Dermis microvascular lymphatic vessel endothelial cell (primary cell): ENCODE data around the gene MORC4. TPM values are rescaled to one million over a fixed set of nuclear protein-coding genes. Genes with fewer than 3 reads are reported as not detected.
"Not testable (repeated sequence)": the region's sequence is repeated elsewhere in the genome, so short reads cannot be mapped to it uniquely, and the experiment has no call there.

Source experiments
- DNase-seq, 2 donors: peaks; one replicate each; pipeline versions ENCODE4 v3.0.0 to v3.0.0-alpha.2; 2010; ENCODE audit warnings: low read depth in 2 of 2
- total RNA-seq: library from RNA; depleted of rRNA; stranded (reverse); fragments of >200 nt; gene quantifications from 2 replicates; pipeline ENCODE4 v1.2.1, GENCODE V29; 2014

Gene MORC4
- total RNA-seq = 6.6 and 6.8 TPM in 2 replicates

DNA sequence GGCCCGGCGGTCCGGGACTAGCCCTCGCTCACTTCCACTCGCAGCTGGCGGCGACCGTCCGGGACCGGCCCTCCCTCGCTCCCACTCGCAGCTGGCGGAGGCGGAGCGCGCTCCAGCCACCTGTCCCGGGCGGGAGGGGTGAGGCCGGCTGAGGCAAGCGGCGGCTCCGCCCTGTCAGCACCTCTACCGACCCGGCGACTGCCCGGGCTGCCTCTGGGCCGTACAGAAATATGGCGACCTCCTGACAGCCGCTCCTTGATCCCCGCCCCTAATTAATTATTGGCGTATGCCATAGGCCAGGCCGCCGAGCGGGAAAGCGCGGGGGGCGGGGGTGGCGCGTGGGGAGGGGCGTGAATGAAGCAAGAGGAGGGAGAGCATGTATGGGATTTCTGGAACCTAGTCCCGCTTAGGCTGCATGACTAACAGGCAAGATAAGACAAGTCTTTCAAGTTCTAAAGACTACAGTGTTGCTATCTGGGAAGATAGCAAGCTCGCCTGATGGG is at the start of gene MORC4:
TSS of gene MORC4 (minus strand) at position 200 of the 503 bp plus-strand sequence. CDS start 243 bp downstream, outside the sequence.
- peak; percentile 28 to 69 for DNase-seq

DNA sequence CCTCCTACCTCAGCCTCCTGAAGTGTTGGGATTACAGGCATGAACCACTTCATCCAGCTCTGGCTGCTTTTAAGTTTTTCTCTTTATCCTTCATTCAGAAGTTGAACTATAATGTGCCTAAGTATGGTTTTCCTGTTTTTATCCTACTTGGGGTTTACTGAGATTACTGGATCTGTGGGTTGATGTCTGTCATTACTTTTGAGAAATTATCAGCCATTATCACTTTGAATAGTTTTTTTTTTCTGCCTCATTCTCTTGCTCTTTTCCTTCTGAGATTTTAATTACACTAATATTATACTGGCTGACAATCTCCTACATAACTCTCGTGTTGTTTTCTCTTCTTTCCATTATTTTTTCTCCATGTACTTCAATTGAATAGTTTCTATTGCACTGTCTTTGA is 47.6 kb upstream of the MORC4 start:
- DNase-seq = no peak

DNA sequence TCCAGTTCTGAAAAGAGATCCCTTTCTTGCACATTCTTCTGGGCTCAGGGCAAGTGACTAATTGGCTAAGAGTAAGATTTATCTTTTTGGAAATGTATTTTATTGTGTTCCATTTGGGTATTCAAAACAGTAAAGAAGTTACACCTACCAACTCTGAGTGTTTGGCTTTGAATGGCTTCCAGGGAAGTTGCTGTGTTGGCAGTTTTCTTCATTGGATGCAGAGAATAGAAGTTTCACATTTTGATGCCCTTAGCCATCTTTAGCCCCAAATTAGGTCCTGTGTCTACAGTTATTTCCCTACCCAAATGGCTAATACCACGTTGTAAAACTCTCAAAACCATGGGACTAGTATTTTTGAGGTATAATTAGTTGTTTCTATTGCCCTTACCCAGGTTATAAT is 29.7 kb upstream of the MORC4 start:
- no peak for DNase-seq

DNA sequence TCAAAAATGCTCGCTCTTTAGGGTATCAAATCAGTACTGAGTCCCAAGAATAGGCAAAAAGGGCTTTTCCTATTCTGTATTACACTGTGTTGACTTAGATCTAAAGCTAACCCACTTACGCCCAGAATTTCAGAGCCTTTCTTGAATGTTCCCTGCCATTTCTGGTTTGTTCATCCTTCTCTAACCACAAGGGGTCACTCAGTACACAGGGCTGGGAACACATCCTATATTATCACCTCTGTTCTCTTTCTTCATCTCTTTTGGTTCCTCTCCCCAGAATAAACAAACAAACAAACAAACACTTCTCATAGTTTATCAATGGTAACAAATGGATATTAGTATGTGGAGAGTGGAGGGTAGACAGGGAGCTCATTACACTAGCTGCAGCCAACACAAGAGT is 25.5 kb upstream of the MORC4 start:
- peak; percentile 11 to 31 for DNase-seq

DNA sequence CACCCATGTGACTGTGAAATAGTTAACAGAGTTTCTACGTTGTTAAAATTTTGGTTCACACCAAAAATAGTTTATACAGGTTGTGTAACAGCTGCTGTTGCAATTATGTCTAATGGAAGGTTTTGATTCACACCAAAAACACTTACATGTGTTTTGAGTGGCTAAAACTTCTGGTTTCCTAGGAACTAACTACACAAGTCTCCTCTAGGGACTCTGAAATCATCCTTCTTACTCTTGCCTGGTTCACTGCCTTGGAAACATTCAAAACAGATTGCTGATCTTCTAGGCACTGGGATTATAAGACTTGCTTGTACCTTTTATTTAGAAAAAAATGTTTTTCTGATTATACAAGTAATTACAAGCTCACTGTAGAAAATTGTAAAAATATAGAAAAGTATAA is 14.9 kb upstream of the MORC4 start:
- DNase-seq = no peak

DNA sequence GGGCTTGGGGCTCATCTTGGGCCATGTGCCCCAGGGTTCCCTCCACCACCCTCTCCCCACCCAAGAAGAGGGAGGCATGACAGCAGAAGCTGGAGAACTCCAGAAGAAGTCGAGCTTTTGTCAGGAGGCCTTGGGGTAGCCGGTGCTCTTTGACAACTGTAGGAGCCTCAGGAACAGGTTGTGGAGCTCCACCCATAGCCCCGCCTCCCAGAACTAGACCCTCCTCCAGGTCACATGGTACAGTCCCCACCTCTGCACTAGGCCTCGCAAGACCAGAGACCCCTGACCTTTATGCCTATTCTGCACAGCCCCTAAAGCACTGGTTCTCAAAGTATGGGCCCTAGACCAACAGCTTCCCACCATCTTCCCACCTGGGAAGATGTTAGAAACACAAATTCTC is 8.0 kb upstream of the MORC4 start:
- no peak for DNase-seq

DNA sequence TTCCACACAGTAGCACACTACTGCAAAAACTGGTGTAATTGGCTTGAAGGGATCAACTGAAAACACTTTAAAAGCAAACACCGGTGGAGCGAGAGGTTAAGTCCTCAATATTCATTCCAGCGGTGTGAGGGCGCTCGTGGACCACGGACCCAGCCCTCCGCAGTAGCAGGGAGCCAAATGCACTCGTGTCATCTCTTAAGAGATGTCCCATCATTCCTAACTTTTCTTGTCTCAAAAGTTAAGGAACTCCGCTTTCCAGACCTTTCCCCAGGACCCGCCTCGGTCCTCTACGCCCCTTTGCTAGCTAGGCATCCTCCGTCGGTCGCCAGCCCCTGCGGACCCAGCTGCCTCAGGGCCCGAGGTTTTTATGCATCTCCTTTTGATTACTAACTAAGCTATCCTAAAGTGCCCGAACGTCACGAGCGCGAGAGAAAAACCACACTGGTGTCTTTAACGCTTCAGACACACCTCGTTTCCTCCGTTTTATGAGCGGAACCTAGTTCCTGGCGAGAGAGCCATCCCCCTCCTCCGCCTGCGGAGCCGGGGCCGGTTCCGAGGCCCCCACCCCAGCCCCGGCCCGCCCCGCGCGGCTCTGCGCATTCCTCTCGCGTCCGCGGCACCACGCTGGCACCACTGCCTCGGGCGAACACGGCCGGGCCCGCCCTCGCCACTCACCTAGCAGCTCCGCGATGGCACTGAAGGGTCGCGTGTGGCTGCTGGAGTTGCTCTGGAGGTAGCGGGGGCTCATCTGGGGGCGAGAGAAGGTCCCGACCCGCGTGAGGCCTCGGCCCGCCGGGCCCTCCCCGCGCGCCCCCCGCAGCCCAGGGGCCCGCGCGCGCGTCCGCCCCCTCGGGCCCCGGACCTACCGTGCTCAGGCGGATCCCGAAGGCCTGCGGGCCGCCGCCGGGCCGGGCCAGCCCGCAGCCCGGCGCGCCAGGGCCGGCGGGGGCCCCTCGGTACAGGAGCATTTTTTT is 723 bp downstream of the MORC4 start:
- DNase-seq = peak in 1 of 2 donors; percentile 44

DNA sequence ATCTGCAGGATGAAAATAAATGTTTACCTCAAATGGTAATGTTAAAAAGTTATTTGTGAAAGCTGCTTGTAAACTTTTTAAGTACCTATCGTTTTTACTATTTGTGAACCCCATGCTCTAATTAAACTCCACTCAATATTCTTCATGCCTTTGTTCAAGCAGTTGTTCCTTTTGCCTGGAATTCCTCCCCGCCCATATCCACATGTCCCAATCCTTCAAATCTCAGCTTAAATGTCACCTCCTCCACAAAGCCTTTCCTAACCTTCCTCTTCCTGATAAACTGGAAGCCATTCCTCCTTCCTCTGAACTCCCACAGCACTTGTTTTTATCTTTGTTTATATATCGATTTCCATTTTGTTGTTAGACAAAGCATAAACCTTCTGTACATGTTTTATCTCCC is 2.4 kb downstream of the MORC4 start:
- DNase-seq = no peak

DNA sequence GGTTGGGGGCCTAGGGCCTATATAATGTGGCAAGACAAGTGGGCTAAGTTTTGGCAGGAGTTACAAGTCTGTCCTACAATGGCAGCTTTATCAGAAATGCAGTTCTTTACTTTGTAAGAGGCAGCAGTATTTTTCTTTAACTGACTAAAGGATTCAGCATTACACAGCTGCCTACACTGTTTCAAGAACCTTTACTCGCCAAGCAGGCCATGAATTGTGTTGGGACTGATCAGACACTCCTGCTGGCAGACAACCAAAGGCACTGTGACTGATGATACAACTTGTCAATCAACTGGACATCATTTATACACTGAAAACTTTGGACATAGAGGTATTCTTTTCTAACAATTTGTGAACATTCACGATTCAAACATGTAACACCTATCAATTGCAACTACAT is 4.3 kb downstream of the MORC4 start:
- DNase-seq = no peak

DNA sequence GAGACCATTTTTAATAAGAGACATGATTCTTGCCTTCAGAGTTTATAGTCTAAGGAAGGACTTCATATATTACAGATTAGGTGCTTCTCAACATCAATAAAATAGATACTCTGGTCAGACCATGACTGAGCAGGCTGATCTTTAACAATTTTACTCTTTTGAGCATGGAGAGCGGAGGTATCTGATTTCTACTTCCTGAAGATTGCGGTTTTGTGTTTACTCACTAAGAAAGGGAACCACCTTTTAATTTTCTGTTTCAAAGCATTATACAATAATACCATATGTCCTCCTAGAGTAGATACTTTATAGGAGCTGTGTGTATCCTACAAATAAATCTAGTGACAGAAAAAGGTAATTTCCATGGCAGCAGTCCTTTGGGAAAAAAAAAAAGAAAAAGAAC is 12.5 kb downstream of the MORC4 start:
- no peak for DNase-seq

DNA sequence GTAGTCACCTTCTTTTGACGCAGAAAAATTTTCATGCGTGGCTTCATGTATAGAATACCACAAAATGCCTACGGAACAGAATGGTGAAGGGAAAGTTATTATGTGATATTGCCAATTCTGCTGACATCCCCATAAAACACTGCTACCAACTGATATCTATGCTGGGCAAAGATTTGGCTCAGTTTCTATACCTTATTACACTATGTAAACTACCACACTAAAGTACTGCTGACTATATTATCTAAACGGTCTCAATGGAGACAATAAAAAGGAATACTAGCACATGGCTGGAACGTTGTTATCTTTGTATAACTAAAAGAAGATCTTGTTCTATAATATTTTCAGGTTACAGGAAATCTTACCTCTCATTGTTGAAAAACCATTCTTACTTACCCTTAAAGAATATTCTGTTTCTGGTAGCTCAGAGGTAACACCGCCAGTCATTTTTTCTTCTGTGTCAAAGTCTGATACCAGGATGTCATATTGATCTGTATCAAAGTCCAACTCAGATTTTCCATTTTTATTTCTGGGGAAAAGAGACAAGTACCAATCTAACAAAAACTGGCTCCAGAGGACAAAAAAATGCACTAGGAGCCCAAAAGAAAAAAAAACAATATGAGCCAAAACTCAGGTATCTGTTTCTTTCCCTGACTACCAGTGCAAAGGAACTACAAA is 18.9 kb downstream of the MORC4 start:
- no peak for DNase-seq

DNA sequence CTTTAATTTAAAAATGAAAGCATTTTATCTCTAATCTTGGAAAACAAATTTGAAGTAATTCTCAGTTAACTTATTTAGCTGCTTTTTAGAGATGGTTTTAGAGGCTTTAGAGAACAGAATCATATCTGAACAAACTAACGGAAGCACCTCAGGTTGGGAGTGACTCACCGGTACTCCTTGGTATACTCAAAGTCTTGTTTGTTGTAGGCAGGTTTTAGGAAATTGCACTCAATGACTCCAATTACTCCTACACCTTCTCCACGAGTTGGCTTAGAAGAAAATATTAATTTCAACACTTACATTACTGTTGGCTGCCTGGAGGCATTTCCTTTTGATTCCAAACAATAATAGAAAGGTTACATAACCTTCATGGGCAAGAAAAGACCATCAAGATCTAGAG is 23.6 kb downstream of the MORC4 start:
- no peak for DNase-seq

DNA sequence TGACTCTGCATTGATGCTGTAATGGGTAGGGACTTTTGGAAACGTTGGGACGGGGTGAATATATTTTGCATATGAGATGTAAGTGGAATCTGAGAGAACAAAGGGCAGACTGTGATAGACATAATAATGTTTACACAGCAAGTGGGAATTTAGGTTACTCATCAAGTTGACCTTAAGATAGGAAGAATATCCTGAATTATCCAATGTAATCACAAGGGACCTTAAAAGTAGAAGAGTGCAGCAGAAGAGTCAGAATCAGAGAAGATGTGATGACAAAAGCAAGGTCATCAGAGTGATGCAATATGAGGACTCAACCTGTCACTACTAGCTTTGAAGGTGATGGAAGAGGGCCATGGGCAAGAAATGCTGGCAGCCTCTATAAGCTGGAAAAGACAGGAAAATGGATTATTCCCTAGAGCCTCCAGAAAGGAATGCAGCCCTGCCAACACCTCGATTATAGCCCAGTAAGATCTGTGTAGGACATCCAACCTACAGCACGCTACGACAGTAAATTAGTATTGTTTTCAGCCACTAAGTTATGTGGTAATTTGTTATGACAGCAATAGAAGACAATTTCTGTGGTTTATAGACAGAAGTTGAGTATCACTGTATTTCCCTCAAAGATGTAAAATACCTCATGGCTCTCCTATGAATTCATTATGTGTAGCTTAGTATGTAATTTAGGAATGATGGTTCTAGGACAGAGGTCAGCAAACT is 26.4 kb downstream of the MORC4 start:
- no peak for DNase-seq

DNA sequence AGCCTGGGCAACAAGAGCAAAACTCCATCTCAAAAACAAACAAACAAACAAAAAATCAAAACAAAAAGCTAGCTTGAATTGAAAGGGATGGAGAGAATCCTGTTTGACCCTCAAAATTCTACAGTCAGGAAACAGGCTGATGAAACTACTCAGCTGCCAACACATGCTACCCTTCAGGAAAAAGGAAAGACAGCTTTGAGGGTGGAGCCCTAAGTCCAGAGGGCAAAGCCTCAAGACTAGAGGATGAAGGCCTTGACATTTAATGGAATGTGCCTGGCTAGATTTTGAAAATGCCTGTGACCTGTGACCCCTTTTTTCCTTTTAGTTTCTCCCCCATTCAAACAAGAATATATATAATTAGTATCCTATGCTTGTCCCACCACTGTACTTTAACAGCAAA is 27.1 kb downstream of the MORC4 start:
- DNase-seq = no peak

DNA sequence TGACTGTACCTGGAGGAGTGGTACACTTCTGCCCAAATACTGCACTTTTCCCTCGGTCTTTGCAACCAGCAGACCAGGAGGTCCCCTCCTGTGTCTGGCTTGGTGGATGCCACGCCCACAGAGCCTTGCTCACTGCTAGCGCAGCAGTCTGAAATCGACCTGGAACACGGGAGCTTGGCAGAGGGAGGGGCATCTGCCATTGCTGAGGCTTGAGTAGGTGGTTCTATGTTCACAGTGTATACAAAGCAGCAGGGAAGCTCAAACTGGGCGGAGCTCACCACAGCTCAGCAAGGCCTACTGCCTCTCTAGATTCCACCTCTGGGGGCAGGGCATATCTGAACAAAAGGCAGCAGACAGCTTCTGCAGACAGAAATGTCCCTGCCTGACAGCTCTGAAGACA is 33.5 kb downstream of the MORC4 start:
- DNase-seq = not testable (repeated sequence)

DNA sequence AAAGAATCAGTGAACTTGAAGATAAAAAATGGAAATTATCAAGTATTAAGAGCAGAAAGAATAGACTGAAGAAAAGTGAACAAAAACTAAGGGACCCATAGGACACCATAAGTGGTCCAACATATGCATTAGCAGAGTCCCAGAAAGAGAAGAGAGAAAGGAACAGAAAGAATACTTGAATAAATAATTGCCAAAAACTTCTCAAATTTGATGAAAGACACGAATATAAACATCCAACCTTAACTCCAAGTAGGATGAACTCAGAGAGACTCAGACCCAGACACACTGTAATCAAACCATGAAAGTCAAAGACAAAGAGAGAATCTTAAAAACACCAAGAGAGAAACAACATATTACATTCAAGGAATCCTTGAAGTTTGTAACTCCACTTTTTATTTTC is 35.7 kb downstream of the MORC4 start:
- no peak for DNase-seq

DNA sequence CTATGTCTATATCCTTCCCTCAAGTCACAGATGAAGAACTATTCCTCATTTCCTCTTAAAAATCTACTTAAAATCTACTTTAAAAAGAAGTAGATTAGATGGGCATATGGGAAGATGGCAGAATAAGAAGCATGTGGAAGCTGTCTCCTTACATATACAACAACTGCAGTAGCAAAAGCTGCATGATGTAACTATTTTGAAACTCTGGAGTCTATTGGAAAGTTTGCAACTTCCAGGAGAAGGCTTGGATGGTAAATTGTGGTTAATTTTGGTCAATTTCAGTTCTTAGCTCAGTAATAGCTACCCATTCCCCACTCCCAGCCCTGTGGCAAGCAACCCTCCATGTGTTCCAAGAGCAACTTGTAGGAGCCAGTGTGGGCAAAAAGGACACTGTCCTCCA is 36.9 kb downstream of the MORC4 start:
- DNase-seq = no peak

DNA sequence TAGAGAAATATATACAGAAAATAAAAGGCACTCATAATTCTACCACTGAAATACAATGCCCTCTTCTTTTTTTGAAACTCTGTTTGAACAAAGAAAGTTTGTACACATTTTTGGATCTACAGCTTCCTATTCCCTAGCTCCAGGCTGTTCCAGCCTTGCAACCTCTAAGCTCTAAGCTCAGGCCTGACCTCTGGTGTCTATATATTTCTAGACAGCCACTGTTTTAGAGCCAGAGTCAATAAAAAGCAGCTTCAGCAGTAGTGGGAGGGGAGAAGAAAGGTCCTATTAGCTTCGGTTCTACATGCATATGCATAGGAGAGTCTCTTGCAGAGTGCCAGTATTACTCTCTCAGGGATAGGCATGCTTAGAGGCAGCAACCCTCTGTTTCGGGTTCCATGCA is 40.1 kb downstream of the MORC4 start:
- peak in 1 of 2 donors; percentile 40 for DNase-seq

DNA sequence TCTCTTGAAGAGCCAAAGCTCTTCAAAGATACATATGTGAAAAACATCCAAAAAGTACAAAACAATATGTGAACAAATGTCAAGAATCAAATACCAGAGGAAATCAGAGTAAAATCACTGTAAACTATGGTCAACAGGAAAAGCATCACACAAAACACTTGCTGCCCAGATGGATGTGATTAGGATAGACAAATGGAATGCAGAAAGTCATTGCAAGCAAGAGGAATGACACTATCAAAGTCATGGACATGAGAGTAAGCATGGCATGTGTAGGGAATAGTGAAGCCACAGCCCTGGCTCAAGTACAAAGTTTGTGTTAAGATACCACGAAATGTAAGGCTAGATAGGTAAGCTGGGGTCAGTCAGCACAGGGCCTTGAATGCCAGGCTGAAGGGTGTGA is 42.2 kb downstream of the MORC4 start:
- DNase-seq = no peak

DNA sequence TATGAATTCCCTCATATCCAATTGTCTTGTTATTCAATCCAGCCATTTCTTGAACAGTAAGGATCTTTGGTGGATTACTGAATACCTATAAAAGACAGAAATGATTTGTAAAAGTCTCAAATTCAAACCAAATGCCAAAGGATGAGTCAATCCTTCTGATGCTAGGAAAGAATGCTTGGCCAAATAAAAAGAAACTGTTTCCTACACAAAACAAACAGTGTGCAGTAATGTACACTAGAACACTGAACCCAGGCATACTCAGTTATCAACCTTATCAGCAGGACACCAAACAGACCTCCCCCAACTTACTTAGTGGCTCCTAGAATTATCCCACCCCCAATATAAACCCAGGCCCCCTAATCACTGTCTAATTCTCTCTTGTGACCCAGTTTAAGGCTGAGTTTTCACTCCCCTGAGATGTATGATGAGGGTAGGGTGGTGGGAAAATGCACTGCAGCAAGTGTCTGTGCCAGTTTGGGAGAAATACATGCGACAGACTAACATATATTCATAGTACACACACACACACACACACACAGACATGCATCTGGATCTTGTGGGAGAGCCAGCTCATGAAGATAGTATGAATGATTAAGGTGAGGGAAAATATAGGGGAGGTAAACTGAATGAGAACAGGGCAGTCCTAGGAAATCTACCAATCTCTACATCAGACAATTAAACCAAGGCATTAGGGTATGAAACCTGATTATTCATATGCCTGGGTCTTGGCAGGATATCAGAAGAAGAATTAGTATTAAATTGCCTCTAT is 44.8 kb downstream of the MORC4 start:
- no peak for DNase-seq

DNA sequence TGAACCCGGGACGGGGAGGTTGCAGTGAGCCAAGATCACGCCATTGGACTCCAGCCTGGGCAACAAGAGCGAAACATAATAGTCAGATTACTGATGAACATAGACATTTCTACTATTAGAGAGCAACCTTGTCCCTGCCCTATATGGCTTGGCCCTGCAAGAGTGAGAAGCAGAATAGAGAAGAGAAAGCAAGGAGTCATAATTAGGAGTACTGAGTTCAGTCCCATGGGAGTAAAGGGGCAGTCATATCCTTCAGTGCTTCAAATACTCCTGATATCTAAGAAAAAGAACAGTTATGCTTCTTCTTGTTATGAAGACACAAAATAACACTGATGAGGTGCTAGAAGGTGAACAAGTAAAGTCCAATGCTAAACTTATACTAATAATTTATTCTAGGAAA is 46.0 kb downstream of the MORC4 start:
- no peak for DNase-seq
